BJ (cell line): ENCODE results near the gene HS3ST1. TPM values are rescaled to one million over a fixed set of nuclear protein-coding genes. Genes with fewer than 3 reads are reported as not detected.

Experiments used
- CTCF ChIA-PET: fragments of 350-600 bp; formaldehyde crosslinking; extraction: SDS; loops from one replicate; lab custom pipeline; 2021; ENCODE audit warnings: antibody characterized with exemption, inconsistent platforms; lab: Yijun Ruan, JAX
- POLR2A ChIA-PET: fragments of 300-600 bp; sonication (Branson Sonifier 250); formaldehyde crosslinking; extraction: SDS; loops from one replicate; lab custom pipeline; 2021; ENCODE audit warnings: antibody characterized with exemption; lab: Charles Lee
- DNase-seq: peaks from one replicate; pipeline ENCODE4 v3.0.0-alpha.2; 2011; ENCODE audit warnings: low read depth
- H3K27me3 ChIP-seq: 2 replicates; pipeline ENCODE4 v1.6.0; 2011; ENCODE audit warnings: low read length; ENCODE audit not compliant: control insufficient read depth, insufficient read depth
- H3K36me3 ChIP-seq: 2 replicates; pipeline ENCODE4 v1.5.1; 2011; ENCODE audit warnings: low read length; ENCODE audit not compliant: control insufficient read depth, insufficient read depth
- H3K4me3 ChIP-seq: 2 replicates; pipeline ENCODE4 v1.5.1; 2011; ENCODE audit warnings: low read depth, mild to moderate bottlenecking, control low read depth, low read length
- polyA plus RNA-seq: library from polyadenylated mRNA; depleted of rRNA; stranded (reverse); fragments of >200 nt; gene quantifications from 2 replicates; pipeline ENCODE4 v1.2.3, GENCODE V29; 2011
- TF ChIP-seq, protein P1 (sequence below): IDR thresholded peaks from 2 replicates; pipeline ENCODE4 v1.5.1; 2011; ENCODE audit warnings: low read depth, mild to moderate bottlenecking, control low read depth, inconsistent platforms, low read length, moderate library complexity; ENCODE audit not compliant: insufficient read depth

HS3ST1 gene
- polyA plus RNA-seq, 1 experiment: not detected

DNA sequence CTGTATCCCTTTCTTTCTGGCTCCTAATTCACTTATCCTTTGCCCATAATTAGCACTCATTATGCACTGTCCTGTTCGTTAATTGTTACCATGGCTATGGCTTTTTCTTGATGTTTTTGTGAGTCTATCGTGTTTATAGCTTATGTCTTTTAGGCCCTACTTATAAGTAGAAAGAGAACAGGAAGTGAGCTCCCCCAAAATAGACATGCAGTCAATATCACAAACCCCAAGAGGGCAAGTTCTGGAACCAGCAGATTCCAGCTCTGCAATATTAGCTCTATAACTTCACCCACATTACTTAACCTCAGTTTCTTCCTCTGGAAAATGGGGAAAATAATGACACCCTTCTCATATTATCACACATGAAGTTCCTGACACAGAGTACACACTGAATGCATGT is 7.4 kb upstream of the HS3ST1 start:
- ChIA-PET POLR2A (no interaction called here), CTCF (no interaction called here)

DNA sequence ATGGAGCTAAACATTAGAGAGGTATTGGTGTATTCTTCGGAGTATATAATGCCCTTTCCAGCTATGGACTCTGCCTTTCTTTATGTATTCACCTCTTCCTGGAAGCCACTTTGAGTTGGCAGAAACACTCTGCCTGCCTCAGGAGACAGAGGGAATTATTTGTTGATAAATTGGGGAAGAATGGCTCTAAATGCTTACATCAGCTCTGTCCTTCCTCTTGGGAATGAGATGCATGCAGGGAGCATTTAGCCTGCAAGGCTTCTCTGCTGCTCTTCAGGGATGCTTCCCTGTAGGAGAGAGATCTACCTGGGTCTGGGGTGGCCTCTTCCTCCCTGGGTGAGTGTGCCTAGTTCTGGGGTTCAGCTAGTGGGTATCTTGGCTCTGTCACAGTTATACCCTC is 6.9 kb upstream of the HS3ST1 start:
- POLR2A ChIA-PET: no interaction called here
- Histone ChIP-seq H3K36me3 (no peaks in the 10 kb centered on the region), H3K27me3 (no peaks in the 10 kb centered on the region), H3K4me3 (no peak overlapping the region)
- DNase-seq: no peak
- TF ChIP-seq, protein P1, sequence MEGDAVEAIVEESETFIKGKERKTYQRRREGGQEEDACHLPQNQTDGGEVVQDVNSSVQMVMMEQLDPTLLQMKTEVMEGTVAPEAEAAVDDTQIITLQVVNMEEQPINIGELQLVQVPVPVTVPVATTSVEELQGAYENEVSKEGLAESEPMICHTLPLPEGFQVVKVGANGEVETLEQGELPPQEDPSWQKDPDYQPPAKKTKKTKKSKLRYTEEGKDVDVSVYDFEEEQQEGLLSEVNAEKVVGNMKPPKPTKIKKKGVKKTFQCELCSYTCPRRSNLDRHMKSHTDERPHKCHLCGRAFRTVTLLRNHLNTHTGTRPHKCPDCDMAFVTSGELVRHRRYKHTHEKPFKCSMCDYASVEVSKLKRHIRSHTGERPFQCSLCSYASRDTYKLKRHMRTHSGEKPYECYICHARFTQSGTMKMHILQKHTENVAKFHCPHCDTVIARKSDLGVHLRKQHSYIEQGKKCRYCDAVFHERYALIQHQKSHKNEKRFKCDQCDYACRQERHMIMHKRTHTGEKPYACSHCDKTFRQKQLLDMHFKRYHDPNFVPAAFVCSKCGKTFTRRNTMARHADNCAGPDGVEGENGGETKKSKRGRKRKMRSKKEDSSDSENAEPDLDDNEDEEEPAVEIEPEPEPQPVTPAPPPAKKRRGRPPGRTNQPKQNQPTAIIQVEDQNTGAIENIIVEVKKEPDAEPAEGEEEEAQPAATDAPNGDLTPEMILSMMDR: no peak
- CTCF ChIA-PET: no interaction called here

More for the DNA sequence above, 7.4 kb upstream of the HS3ST1 start:
- H3K4me3 ChIP-seq: no peak overlapping the region
- TF ChIP-seq, protein P1: no peak
- no peaks in the 10 kb centered on the region for H3K36me3 ChIP-seq
- H3K27me3 ChIP-seq: no peaks in the 10 kb centered on the region
- no peak for DNase-seq

DNA sequence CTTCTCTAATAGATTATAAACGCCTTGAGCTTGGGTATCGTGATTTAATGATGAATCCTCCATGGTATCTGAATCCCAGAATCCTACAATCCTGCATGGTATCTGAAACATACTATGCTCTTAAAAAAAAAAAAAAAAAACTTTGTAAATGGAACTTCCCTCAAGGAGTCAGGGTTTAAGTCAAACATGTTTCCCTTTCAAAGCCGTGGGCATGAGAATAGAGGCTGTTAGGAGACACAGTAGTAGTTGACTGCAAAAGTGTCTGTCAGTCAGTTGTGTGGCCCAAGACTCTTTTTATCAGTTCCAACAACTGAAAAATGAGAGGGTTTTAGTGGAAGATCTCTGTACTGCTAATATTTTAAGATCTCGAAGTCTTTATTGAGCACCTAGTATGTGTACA is 2.4 kb upstream of the HS3ST1 start:
- no peak for DNase-seq
- no peaks in the 10 kb centered on the region for H3K36me3 ChIP-seq
- POLR2A ChIA-PET: no interaction called here
- H3K27me3 ChIP-seq: peaks cover 2% of the 10 kb centered on the region; the same call in 1 of the 2 replicates
- H3K4me3 ChIP-seq: no peak overlapping the region
- CTCF ChIA-PET: interaction anchor here (1.1 kb wide), 1 partner anchor 12 kb away, joined by 3 read pairs; no protein-coding TSS in a partner anchor
- TF ChIP-seq, protein P1: no peak

DNA sequence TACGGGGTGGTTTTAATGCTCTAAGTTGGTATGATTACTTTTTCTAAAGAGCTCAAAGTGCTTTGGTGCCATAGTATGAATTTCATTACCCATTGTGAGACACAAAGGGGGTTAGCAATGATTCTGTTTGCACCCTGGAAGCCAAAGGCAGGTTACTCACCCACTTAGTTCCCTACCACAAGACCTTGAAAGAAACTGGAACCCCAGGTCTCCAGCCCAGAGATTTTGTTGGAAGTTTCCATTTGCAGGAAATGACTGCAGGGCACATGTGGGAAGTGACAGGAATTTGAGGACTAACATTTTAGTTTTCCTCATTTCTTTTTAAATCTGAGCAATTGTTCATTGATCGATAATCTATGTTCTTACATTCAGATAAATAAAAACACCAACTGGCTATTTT is 1.8 kb upstream of the HS3ST1 start:
- POLR2A ChIA-PET: no interaction called here
- TF ChIP-seq, protein P1: no peak
- H3K27me3 ChIP-seq: peaks cover 2% of the 10 kb centered on the region; the same call in 1 of the 2 replicates
- CTCF ChIA-PET: no interaction called here
- no peak for DNase-seq
- H3K4me3 ChIP-seq: no peak overlapping the region
- H3K36me3 ChIP-seq: no peaks in the 10 kb centered on the region

DNA sequence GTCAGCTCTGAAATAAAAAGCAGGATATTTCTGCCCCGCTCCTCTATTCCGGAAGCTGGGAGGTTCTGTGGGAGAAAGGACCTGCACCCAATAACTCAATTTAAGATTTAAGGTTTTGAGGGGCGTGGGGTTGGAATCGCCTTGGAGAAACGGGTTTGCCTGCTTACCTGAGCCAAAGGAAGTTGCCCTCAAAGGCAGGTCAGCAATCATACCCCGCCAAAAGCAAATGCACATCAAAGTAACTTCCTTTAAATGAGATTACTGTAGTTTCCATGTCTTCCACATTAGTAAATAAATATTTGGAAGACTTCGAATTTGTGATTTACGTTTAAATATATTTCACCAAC is 978 bp upstream of the HS3ST1 start:
- H3K36me3 ChIP-seq: no peaks in the 10 kb centered on the region
- CTCF ChIA-PET: no interaction called here
- POLR2A ChIA-PET: no interaction called here

More for the DNA sequence above, 978 bp upstream of the HS3ST1 start:
- Histone ChIP-seq H3K27me3 (peaks cover 2% of the 10 kb centered on the region; the same call in 1 of the 2 replicates), H3K4me3 (no peak overlapping the region)
- TF ChIP-seq, protein P1: no peak
- DNase-seq: no peak
